HepG2 (cell line): ENCODE data around the gene LZTS2. TPM values are rescaled to one million over a fixed set of nuclear protein-coding genes. Genes with fewer than 3 reads are reported as not detected.

Experiments used
- ARID3A ChIP-seq: IDR thresholded peaks from 2 replicates; pipeline ENCODE4 v1.6.1; 2012; ENCODE audit warnings: low read depth, low read length, improper control_type of control experiment
- BHLHE40 ChIP-seq: IDR thresholded peaks from 2 replicates; pipeline ENCODE4 v1.6.1; 2011; ENCODE audit warnings: low read length, improper control_type of control experiment
- CSRNP2 ChIP-seq: sonication (generic); formaldehyde crosslinking; conservative IDR thresholded peaks from 2 replicates; pipeline ENCODE4 v1.8.0; 2022; ENCODE audit warnings: low read depth, missing genetic modification reagents
- ETV5 ChIP-seq: IDR thresholded peaks from 2 replicates; pipeline ENCODE4 v1.6.1; 2018; ENCODE audit warnings: missing biosample characterization, missing genetic modification reagents, inconsistent platforms, borderline replicate concordance
- FOXK2 ChIP-seq: fragments of 450-650 bp; IDR thresholded peaks from 2 replicates; pipeline ENCODE4 v1.6.1; 2016
- HNRNPUL1 ChIP-seq: fragments of 200-400 bp; formaldehyde crosslinking; IDR thresholded peaks from 2 replicates; pipeline ENCODE4 v1.6.1; 2017; ENCODE audit warnings: low read depth, mild to moderate bottlenecking, low read length, moderate library complexity
- IKZF4 ChIP-seq: sonication (generic); formaldehyde crosslinking; IDR thresholded peaks from 2 replicates; pipeline ENCODE4 v1.5.1; 2020; ENCODE audit warnings: borderline replicate concordance, mild to moderate bottlenecking, low read depth, missing genetic modification reagents; ENCODE audit errors: not compliant biosample characterization
- KAT2B ChIP-seq: fragments of 150-350 bp; IDR thresholded peaks from 2 replicates; pipeline ENCODE4 v1.6.1; 2014; ENCODE audit warnings: low read depth, low read length, borderline replicate concordance
- NFATC3 ChIP-seq: sonication (generic); formaldehyde crosslinking; IDR thresholded peaks from 2 replicates; pipeline ENCODE4 v1.5.1; 2020; ENCODE audit warnings: mild to moderate bottlenecking, missing genetic modification reagents
- NRL ChIP-seq: sonication (generic); formaldehyde crosslinking; IDR thresholded peaks from 2 replicates; pipeline ENCODE4 v1.5.0; 2020; ENCODE audit warnings: missing genetic modification reagents, mild to moderate bottlenecking, moderate library complexity, borderline replicate concordance
- PATZ1 ChIP-seq: sonication (generic); formaldehyde crosslinking; IDR thresholded peaks from 2 replicates; pipeline ENCODE4 v1.4.0; 2020; ENCODE audit warnings: missing genetic modification reagents
- PAX8 ChIP-seq: sonication (generic); formaldehyde crosslinking; IDR thresholded peaks from 2 replicates; pipeline ENCODE4 v1.8.0; 2022; ENCODE audit warnings: mild to moderate bottlenecking, missing genetic modification reagents, borderline replicate concordance
- REPIN1 ChIP-seq: sonication (generic); formaldehyde crosslinking; IDR thresholded peaks from 2 replicates; pipeline ENCODE4 v1.8.0; 2022; ENCODE audit warnings: missing genetic modification reagents, low read depth, mild to moderate bottlenecking, borderline replicate concordance
- THAP9 ChIP-seq: sonication (generic); formaldehyde crosslinking; IDR thresholded peaks from 2 replicates; pipeline ENCODE4; 2020; ENCODE audit warnings: missing genetic modification reagents, mild to moderate bottlenecking, borderline replicate concordance
- TP53 ChIP-seq: sonication (generic); formaldehyde crosslinking; conservative IDR thresholded peaks from 2 replicates; pipeline ENCODE4 v1.4.0; 2020; ENCODE audit warnings: missing genetic modification reagents
- XRCC5 ChIP-seq: fragments of 200-400 bp; formaldehyde crosslinking; optimal IDR thresholded peaks from 2 replicates; pipeline ENCODE3; 2017; ENCODE audit warnings: mild to moderate bottlenecking, low read length
- ZNF251 ChIP-seq: sonication (generic); formaldehyde crosslinking; IDR thresholded peaks from 2 replicates; pipeline ENCODE4 v1.9.0; 2021; ENCODE audit warnings: mild to moderate bottlenecking, missing genetic modification reagents
- ZNF333 ChIP-seq: sonication (generic); formaldehyde crosslinking; IDR thresholded peaks from 2 replicates; pipeline ENCODE4 v1.4.0; 2020; ENCODE audit warnings: mild to moderate bottlenecking, missing genetic modification reagents, borderline replicate concordance
- ZNF543 ChIP-seq: sonication (generic); formaldehyde crosslinking; IDR thresholded peaks from 2 replicates; pipeline ENCODE4 v1.4.0; 2020; ENCODE audit warnings: mild to moderate bottlenecking, missing genetic modification reagents
- ZNF580 ChIP-seq: IDR thresholded peaks from 2 replicates; pipeline ENCODE4 v1.6.1; 2016; ENCODE audit warnings: low read depth, borderline replicate concordance
- ZNF841 ChIP-seq: sonication (generic); formaldehyde crosslinking; IDR thresholded peaks from 2 replicates; pipeline ENCODE4 v1.8.1; 2023; ENCODE audit warnings: missing genetic modification reagents, borderline replicate concordance
- polyA plus RNA-seq, 8 experiments: library from polyadenylated mRNA; depleted of rRNA in 3 of 8; stranded (reverse) in 7 of 8; unstranded in 1 of 8; fragments of >200 nt; fragmentation: Illumina TruSeq in 4 of 8; extraction: Trizol in 4 of 8; gene quantifications; 2 replicates each; pipeline versions ENCODE4 v1.2.1 to v1.2.3, GENCODE V29; 2011 to 2016; ENCODE audit warnings: low read depth in 4 of 8, missing spikeins in 1 of 8, mixed read lengths in 1 of 8; ENCODE audit not compliant: insufficient read depth in 1 of 8
- total RNA-seq, 5 experiments: library from RNA; depleted of rRNA; stranded (reverse); fragments of >200 nt; fragmentation: Illumina TruSeq; extraction: Trizol; gene quantifications; 2 replicates each; pipeline ENCODE4 v1.2.3, GENCODE V29; 2016; ENCODE audit warnings: low read depth in 1 of 5

Gene LZTS2
- total and polyA plus RNA-seq, 2 of the 13 experiments (the other 11 are each of a cell fraction or from before 2014, with no cell fraction given): 43.6 to 65.6 TPM

GRCh38 chr10:100998183-100998990 is 1.2 kb upstream of the LZTS2 start (continued):
- TF ChIP-seq THAP9 (CRISPR knock-in tag) (no peak), KAT2B (no peak), ZNF580 (CRISPR knock-in tag) (no peak), XRCC5 (no peak), ZNF841 (CRISPR knock-in tag) (no peak), FOXK2 (no peak), ZNF543 (CRISPR knock-in tag) (no peak), ZNF251 (CRISPR knock-in tag) (no peak), PAX8 (CRISPR knock-in tag) (no peak), IKZF4 (CRISPR knock-in tag) (no peak), ARID3A (no peak), BHLHE40 (no peak), CSRNP2 (CRISPR knock-in tag) (no peak), TP53 (CRISPR knock-in tag) (no peak), HNRNPUL1 (no peak), NRL (no peak), PATZ1 (CRISPR knock-in tag) (peak; percentile 74), REPIN1 (no peak), ETV5 (no peak), NFATC3 (CRISPR knock-in tag) (no peak), ZNF333 (CRISPR knock-in tag) (no peak)
